Fibroblast of lung (primary cell): ENCODE measurements around the gene SMPD3. TPM values are rescaled to one million over a fixed set of nuclear protein-coding genes. Genes with fewer than 3 reads are reported as not detected.

ENCODE experiments used
- DNase-seq, 2 donors: peaks; one replicate each; pipeline versions ENCODE4 v3.0.0 to v3.0.0-alpha.2; 2010; ENCODE audit warnings: low read depth in 2 of 2
- H2AFZ ChIP-seq: 2 replicates; pipeline ENCODE4 v1.5.1; 2012; ENCODE audit warnings: low read length, control low read depth, inconsistent platforms
- H3K27ac ChIP-seq: 2 replicates; pipeline ENCODE4 v1.5.1; 2011; ENCODE audit warnings: low read length, control low read depth; ENCODE audit not compliant: insufficient read depth
- H3K27me3 ChIP-seq: 2 replicates; pipeline ENCODE4 v1.5.1; 2011; ENCODE audit warnings: mild to moderate bottlenecking, low read length; ENCODE audit not compliant: control insufficient read depth, insufficient read depth
- H3K36me3 ChIP-seq: 2 replicates; pipeline ENCODE4 v1.5.1; 2011; ENCODE audit warnings: low read length; ENCODE audit not compliant: control insufficient read depth, insufficient read depth
- H3K4me1 ChIP-seq: 2 replicates; pipeline ENCODE4 v1.5.1; 2011; ENCODE audit warnings: low read length; ENCODE audit not compliant: control insufficient read depth, insufficient read depth; ENCODE audit errors: extremely low read depth
- H3K4me2 ChIP-seq: 2 replicates; pipeline ENCODE4 v1.5.1; 2011; ENCODE audit warnings: low read length, control low read depth; ENCODE audit not compliant: insufficient read depth; ENCODE audit errors: extremely low read depth
- H3K4me3 ChIP-seq, 4 experiments: fragments of 200-600 bp in 1 of 4; sonication (generic) in 1 of 4; replicated peaks in 1 of 4; 2 replicates each; pipeline ENCODE4 v1.5.1; 2011 to 2016; ENCODE audit warnings: low read length in 4 of 4, low read depth in 3 of 4, mild to moderate bottlenecking in 3 of 4, control low read depth in 2 of 4, inconsistent platforms in 1 of 4, mixed read lengths in 1 of 4; ENCODE audit not compliant: insufficient read depth in 1 of 4; ENCODE audit errors: control extremely low read depth in 1 of 4
- H3K79me2 ChIP-seq: 2 replicates; pipeline ENCODE4 v1.5.1; 2012; ENCODE audit warnings: mild to moderate bottlenecking, low read length, inconsistent platforms; ENCODE audit not compliant: control insufficient read depth, insufficient read depth
- H3K9ac ChIP-seq: 2 replicates; pipeline ENCODE4 v1.5.1; 2011; ENCODE audit warnings: mild to moderate bottlenecking, low read length, control low read depth; ENCODE audit not compliant: insufficient read depth
- H3K9me3 ChIP-seq: 2 replicates; pipeline ENCODE4 v1.5.1; 2012; ENCODE audit warnings: low read depth, low read length; ENCODE audit not compliant: control insufficient read depth, insufficient read depth
- H4K20me1 ChIP-seq: 2 replicates; pipeline ENCODE4 v1.5.1; 2011; ENCODE audit warnings: low read length; ENCODE audit not compliant: control insufficient read depth, insufficient read depth; ENCODE audit errors: extremely low read depth
- EZH2 ChIP-seq: IDR thresholded peaks from 2 replicates; pipeline ENCODE4 v1.5.1; 2012; ENCODE audit warnings: low read length, control low read depth, mild to moderate bottlenecking; ENCODE audit errors: missing control alignments
- polyA plus RNA-seq, 2 donors: library from polyadenylated mRNA; depleted of rRNA in 1 of 2; stranded (reverse) in 1 of 2; unstranded in 1 of 2; fragments of >200 nt; gene quantifications; 2 replicates each; pipeline ENCODE4 v1.2.1, GENCODE V29; 2011 to 2012; ENCODE audit warnings: missing spikeins in 1 of 2
- total RNA-seq: library from RNA; depleted of rRNA; stranded (reverse); fragments of >200 nt; gene quantifications from 2 replicates; pipeline ENCODE4 v1.2.1, GENCODE V29; 2014
- TF ChIP-seq, protein P1 (sequence below), 2 donors: IDR thresholded peaks in 1 of 2; conservative IDR thresholded peaks in 1 of 2; 1 replicate in 1 of 2; 2 replicates in 1 of 2; pipeline ENCODE4 v1.5.1; 2011 to 2012; ENCODE audit warnings: low read length in 2 of 2, control low read depth in 1 of 2, inconsistent platforms in 1 of 2, low read depth in 1 of 2, mild to moderate bottlenecking in 1 of 2

The SMPD3 gene
- total and polyA plus RNA-seq, 2 donors (not counting 1 experiment from before 2014, with no cell fraction given), result under 0.01 to 0.08 TPM

- Histone ChIP-seq H3K9ac (no peak overlapping the region), H3K9me3 (no peaks in the 10 kb centered on the region), H3K27me3 (no peaks in the 10 kb centered on the region), H3K4me3 (no peak overlapping the region), H4K20me1 (no peaks in the 10 kb centered on the region), H3K36me3 (peaks cover 30% of the 10 kb centered on the region), H3K79me2 (no peaks in the 10 kb centered on the region), H2AFZ (no peak overlapping the region), H3K4me2 (no peak overlapping the region), H3K27ac (no peak overlapping the region), H3K4me1 (no peaks in the 10 kb centered on the region)
- TF ChIP-seq, protein P1, sequence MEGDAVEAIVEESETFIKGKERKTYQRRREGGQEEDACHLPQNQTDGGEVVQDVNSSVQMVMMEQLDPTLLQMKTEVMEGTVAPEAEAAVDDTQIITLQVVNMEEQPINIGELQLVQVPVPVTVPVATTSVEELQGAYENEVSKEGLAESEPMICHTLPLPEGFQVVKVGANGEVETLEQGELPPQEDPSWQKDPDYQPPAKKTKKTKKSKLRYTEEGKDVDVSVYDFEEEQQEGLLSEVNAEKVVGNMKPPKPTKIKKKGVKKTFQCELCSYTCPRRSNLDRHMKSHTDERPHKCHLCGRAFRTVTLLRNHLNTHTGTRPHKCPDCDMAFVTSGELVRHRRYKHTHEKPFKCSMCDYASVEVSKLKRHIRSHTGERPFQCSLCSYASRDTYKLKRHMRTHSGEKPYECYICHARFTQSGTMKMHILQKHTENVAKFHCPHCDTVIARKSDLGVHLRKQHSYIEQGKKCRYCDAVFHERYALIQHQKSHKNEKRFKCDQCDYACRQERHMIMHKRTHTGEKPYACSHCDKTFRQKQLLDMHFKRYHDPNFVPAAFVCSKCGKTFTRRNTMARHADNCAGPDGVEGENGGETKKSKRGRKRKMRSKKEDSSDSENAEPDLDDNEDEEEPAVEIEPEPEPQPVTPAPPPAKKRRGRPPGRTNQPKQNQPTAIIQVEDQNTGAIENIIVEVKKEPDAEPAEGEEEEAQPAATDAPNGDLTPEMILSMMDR (conservative IDR thresholded peaks at IDR 0.05 in 1 of 2, IDR thresholded peaks at IDR 0.05 in 1 of 2; ENCODE audit: low read depth in 1 of 2, low read length in 2 of 2), result no peak
- TF ChIP-seq EZH2, result no peak
- DNase-seq, result no peak
These were observed 105.7 kb downstream of the SMPD3 start for GRCh38 chr16:68342620-68343019.

GRCh38 chr16:68339214-68339613 is 109.1 kb downstream of the SMPD3 start:
- H3K27me3 ChIP-seq, result no peaks in the 10 kb centered on the region
- H3K9me3 ChIP-seq, result no peaks in the 10 kb centered on the region
- H3K36me3 ChIP-seq, result peaks cover 28% of the 10 kb centered on the region
- no peak overlapping the region for H3K4me2 ChIP-seq
- H2AFZ ChIP-seq, result no peak overlapping the region
- H3K9ac ChIP-seq, result no peak overlapping the region
- H3K4me3 ChIP-seq, result no peak overlapping the region
- no peaks in the 10 kb centered on the region for H3K4me1 ChIP-seq
- H4K20me1 ChIP-seq, result no peaks in the 10 kb centered on the region
- no peaks in the 10 kb centered on the region for H3K79me2 ChIP-seq
- H3K27ac ChIP-seq, result no peak overlapping the region
- DNase-seq, result no peak
- no peak for TF ChIP-seq EZH2
- TF ChIP-seq, protein P1 (conservative IDR thresholded peaks at IDR 0.05 in 1 of 2, IDR thresholded peaks at IDR 0.05 in 1 of 2; ENCODE audit: low read depth in 1 of 2, low read length in 2 of 2), result no peak

GRCh38 chr16:68338326-68339119 is 109.8 kb downstream of the SMPD3 start:
- Histone ChIP-seq H4K20me1 (no peaks in the 10 kb centered on the region), H2AFZ (no peak overlapping the region), H3K4me3 (no peak overlapping the region), H3K4me2 (no peak overlapping the region), H3K27ac (no peak overlapping the region), H3K27me3 (no peaks in the 10 kb centered on the region), H3K9ac (no peak overlapping the region), H3K9me3 (no peaks in the 10 kb centered on the region), H3K79me2 (no peaks in the 10 kb centered on the region), H3K36me3 (peaks cover 28% of the 10 kb centered on the region), H3K4me1 (peaks cover 2% of the 10 kb centered on the region)
- no peak for DNase-seq
- TF ChIP-seq, protein P1 (conservative IDR thresholded peaks at IDR 0.05 in 1 of 2, IDR thresholded peaks at IDR 0.05 in 1 of 2; ENCODE audit: low read depth in 1 of 2, low read length in 2 of 2), result no peak
- TF ChIP-seq EZH2, result no peak
